ENCODE results near the gene TKT.

The TKT gene

GRCh38 chr3:53293867-53294266, 38.0 kb upstream of the TKT start:
- TF ChIP-seq ZFX (IDR thresholded peaks at IDR 0.05; ENCODE audit: borderline replicate concordance) (no peak), CTCF (IDR thresholded peaks at IDR 0.05) (no peak)

GRCh38 chr3:53288214-53288613, 32.4 kb upstream of the TKT start:
- no peak for TF ChIP-seq ZFX (IDR thresholded peaks at IDR 0.05; ENCODE audit: borderline replicate concordance)
- no peak for TF ChIP-seq CTCF (IDR thresholded peaks at IDR 0.05)
- no peak overlapping the region for H3K27ac ChIP-seq

More at GRCh38 chr3:53293867-53294266, 38.0 kb upstream of the TKT start:
- H3K27ac ChIP-seq = no peak overlapping the region

- H3K27ac ChIP-seq = no peak overlapping the region
- TF ChIP-seq CTCF (IDR thresholded peaks at IDR 0.05) (no peak), ZFX (IDR thresholded peaks at IDR 0.05; ENCODE audit: borderline replicate concordance) (no peak)
Observed at GRCh38 chr3:53287131-53287629, 31.4 kb upstream of the TKT start.

- TF ChIP-seq ZFX (IDR thresholded peaks at IDR 0.05; ENCODE audit: borderline replicate concordance) (no peak), CTCF (IDR thresholded peaks at IDR 0.05) (no peak)
- H3K27ac ChIP-seq = no peak overlapping the region
Observed at GRCh38 chr3:53286727-53287126, 30.9 kb upstream of the TKT start.

GRCh38 chr3:53282581-53282980, 26.8 kb upstream of the TKT start:
- TF ChIP-seq CTCF (IDR thresholded peaks at IDR 0.05) (no peak), ZFX (IDR thresholded peaks at IDR 0.05; ENCODE audit: borderline replicate concordance) (no peak)
- no peak overlapping the region for H3K27ac ChIP-seq

GRCh38 chr3:53278667-53279066, 22.8 kb upstream of the TKT start:
- no peak overlapping the region for H3K27ac ChIP-seq
- no peak for TF ChIP-seq ZFX (IDR thresholded peaks at IDR 0.05; ENCODE audit: borderline replicate concordance)
- no peak for TF ChIP-seq CTCF (IDR thresholded peaks at IDR 0.05)

- no peak overlapping the region for H3K27ac ChIP-seq
- TF ChIP-seq CTCF (IDR thresholded peaks at IDR 0.05) (no peak), ZFX (IDR thresholded peaks at IDR 0.05; ENCODE audit: borderline replicate concordance) (no peak)
Observed at GRCh38 chr3:53274938-53275605, 19.2 kb upstream of the TKT start.

Measured in 22Rv1 (cell line).